Hematopoietic multipotent progenitor cell (in vitro differentiated cells): ENCODE measurements around the gene TMEM43. TPM values are rescaled to one million over a fixed set of nuclear protein-coding genes. Genes with fewer than 3 reads are reported as not detected.

Source experiments
- DNase-seq, 3 donors: peaks; one replicate each; pipeline ENCODE4 v3.0.0-alpha.2; 2011 to 2015; ENCODE audit warnings: low read depth in 2 of 3, low spot score in 2 of 3
- total RNA-seq: library from RNA; depleted of rRNA; stranded (reverse); fragments of >200 nt; gene quantifications from one replicate; pipeline ENCODE4 v1.2.3, GENCODE V29; 2012

Gene TMEM43
- total RNA-seq, 1 donor: 189 TPM

DNA sequence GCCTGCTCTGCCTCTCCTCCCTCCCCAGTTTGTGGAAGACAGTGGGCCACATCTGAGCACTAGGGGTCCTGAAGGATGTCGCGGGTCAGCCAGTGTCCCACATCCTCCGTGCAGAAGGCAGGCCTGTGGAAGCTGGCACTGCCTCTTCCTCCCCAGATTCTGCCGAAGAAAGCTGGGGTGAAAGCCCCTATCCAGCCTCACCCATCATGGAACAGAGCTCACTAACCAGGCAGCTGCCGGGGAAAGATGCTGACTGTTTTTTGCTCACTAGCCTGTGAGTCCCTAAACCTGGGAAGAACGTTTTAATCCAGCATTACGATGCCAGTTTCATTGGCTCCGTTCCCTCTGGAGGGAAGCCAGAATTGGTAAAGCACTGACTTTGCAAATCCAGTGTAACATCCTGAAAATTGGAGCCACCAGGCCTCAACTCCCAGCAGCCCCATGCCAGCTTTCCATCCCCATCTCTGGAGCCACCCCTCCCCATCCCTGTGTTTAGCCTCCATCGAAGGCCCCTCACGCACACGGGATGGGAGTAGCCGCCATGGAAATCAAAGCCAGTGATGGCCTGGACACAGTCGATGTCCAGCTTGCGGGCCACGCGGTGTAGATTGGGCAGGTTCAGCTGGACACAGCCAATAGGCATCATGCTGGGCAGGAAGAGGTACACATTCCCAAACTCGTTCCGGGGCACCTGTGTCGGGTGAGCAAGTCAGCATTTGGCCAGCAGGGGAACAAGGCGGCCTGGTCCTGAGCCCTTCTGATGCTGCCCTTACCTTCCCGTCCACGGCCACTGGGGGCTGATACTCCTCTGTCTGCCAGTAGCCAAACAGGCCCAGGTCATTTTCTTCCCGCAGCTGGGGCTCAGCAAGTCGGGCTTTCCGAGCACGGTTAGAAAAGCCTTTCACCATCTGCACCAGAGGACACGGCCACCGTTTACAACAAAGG, 23.5 kb downstream of the TMEM43 start:
- DNase-seq: peak in 1 of 3 donors; percentile 16

DNA sequence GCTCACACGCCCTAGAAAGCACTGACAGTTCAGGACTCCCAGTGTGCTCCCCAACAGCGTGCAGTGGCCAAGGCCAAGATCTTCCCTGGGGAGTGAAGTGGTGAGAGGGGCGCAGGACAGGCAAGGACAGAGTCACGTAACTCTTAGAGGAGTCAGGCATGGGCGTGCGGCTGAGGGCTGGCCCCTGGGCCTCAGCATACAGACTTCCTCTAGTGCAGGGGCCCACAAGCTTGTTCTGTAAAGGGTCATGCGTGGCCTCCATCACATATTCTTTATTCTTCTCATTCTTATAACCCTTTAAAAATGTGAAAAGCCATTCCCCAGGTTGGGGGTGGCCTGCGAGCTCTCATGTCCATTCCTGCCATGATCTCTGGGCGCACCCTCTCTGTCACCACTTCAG, 25.2 kb downstream of the TMEM43 start:
- DNase-seq: no peak

DNA sequence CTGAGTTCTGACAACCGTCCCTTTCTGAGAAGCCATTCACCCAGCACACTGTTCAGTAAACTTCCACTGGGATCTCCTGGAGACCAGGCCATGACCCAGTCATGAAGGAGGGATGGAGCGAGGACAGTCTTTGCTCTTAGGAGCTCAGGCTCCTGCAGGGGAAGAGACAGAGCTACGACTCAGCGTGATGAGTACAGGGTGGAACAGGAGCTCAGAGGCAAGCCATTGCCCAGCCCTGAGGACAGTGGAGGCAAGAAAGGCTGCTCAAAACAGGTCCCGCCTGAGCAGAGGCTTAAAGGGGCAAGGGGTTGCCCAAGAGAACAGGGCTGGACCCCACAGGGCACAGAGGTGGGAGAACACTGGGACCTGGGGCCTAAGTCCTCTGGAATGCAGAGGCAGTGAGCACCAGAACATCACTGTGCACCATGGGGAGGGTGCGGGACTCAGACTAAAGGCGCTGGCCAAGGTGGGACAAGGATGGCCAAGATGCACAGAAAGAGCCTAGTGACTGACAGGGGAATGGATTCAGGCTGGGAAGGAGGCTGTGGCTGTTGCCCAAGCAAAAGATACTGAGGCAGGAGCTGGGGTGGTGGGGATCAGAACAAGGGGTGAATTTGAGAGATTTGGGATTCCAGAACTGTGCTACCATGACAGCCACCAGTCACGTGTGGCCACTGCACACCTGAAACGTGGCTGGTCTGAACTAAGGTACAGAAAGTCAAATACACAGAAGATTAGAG, 25.8 kb downstream of the TMEM43 start:
- DNase-seq: no peak

DNA sequence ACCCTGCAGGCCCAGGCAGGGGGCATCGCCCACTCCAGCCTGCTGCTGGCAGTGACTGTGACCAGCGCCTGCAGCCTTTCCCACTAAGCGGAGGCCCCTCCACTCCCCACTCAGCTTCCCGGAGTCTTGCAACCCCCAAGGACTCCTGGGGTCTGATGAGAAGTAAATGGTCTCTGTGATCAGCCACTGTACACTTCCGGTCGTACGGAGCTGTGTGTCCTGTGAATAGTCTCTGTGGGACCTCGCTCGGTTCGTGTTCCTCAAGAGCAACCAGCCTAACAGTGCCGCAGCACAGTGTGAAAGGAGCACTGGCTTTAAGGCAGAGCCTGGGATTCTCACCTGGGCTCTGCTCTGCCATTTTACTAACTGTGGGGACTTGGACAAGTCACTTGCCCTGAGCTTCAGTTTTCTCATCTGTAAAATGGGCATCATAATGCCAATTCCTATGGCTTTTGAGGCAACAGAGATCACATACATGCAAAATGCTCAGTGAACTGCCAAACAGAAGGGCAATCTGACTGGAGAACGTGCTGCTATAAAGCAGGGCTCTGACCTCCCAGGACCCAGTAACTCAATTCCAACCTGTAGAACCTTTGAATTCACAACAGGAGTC, 26.7 kb downstream of the TMEM43 start:
- no peak for DNase-seq

DNA sequence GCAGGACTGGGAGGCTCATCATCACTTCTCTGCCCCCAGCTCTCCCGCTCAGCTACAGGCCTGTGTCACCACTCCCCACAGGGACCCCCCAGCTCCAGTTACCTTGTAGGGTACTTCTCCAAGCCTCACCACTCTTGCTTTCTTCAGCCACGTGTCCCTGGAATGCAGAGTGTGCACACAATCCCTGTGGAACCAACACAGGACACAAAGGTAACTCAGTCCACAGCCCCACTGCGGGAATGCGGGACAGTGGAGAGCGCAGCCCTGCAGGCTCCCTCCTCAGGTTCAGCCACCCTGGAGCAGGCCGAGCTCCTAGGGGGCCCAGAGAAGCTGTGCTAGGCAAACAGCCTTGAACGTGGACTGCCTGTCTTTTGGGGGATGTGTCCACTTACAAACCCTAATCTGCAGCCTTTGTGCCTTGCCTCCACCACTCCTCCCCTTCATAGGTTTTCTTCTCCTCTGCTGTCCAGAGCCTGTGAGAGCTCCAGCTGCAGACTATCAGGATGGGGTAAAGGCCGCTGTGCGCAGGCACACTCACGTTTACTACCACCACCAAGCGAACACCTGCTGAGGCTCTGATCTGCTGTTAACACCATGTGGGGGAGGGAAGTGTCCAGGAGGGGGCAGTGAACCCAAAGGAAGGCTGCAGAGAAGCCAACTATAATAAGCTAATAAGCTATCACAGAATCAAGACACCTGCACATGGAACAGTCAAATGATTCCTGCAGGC, 27.5 kb downstream of the TMEM43 start:
- peak in 1 of 3 donors; percentile 42 for DNase-seq

DNA sequence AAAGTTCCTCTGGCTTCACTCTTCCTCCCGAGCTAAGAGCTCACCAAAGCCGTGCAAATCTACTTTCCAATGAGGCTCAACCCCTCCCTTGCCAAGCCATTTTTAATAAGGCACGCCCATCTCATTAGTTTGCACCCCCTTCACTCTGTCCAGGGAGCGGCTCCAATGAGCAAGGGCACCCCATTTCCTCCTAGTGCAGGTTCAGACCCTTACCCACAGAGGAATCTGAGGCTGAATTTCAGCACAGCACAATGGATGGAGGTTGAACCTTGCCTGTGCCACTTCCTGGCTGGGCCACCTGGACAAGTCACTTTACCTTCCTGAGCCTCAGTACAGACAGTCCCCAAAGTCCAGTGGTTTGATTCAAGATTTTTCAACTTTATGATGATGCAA, 28.1 kb downstream of the TMEM43 start:
- DNase-seq: no peak

DNA sequence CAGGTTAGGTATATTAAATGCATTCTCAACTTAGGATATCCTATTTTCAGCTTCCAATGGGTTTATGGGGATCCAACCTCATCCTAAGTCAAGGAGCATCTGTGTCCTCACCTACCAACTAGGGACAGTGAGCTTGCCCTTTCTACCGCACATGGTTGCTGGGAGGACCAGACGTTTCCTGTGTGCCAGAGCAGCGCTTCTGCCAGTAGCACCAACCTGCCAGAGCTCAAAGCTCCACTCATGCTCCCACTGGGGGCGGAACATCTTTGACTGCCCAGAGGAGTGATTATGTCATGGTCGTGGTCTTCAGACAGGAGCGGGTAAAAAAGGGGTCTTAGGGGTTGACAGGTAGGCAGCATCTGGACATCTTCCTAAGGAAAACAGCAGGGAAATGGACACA, 28.8 kb downstream of the TMEM43 start:
- no peak for DNase-seq

DNA sequence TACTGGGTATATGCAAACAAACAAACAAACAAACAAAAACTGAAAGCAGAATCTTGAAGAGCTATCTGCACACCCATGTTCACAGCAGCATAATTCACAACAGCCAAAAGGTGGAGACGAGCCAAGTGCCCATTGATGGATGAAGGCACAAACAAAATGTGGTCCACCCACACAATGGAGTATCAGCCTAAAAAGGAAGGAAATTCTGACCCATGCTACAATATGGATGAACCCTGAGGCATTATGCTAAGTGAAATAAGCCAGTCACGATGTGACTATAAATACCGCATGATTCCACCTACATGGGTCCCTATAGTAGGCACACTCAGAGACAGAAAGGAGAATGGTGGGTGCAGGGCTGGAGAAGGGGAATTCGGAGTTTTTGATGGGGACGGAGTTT, 29.4 kb downstream of the TMEM43 start:
- DNase-seq: no peak

DNA sequence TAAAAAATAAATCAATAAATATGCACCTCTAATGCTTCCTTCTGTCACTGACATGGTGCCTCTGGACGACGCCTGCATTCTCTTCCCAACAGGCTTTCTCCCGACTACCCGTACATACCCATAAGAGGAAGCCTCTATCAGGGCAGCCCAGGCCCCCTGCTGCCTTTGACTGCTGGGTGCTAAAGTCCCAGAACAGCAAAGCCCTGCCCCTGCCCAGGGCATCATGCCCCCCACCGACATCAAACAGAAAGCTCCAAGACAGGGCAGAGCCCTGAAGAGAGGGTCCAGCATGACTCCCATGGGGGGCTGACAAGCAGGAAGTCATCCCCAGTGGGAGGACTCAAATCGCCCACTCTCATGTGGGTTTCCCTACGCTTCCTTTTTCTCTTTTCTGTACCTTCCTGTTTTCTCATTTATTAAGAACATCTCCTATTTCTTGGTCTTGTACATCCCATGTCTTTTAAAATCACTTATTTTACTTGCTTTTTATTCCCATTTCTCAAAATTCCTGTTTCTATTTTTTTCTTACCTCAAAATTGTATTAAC, 30.1 kb downstream of the TMEM43 start:
- DNase-seq: no peak

DNA sequence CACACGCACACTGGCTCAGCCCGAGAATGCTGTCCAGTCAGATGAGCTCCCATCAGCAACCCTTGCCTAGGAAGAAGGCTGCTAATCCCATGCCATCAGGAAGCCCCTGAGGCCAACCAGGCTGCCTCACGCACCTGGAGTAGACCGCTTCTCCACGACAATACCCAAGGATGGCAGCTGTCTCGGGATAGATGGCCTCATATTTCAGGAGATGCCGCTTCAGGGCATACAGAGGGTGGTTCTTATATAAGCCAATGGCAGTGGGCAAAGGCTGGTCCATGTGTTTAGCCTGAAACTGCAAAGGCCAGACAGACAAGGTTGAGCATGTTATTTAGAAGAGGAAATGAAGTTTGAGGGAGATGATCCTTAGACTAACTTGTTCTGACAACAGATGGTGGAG, 31.3 kb downstream of the TMEM43 start:
- DNase-seq: no peak

DNA sequence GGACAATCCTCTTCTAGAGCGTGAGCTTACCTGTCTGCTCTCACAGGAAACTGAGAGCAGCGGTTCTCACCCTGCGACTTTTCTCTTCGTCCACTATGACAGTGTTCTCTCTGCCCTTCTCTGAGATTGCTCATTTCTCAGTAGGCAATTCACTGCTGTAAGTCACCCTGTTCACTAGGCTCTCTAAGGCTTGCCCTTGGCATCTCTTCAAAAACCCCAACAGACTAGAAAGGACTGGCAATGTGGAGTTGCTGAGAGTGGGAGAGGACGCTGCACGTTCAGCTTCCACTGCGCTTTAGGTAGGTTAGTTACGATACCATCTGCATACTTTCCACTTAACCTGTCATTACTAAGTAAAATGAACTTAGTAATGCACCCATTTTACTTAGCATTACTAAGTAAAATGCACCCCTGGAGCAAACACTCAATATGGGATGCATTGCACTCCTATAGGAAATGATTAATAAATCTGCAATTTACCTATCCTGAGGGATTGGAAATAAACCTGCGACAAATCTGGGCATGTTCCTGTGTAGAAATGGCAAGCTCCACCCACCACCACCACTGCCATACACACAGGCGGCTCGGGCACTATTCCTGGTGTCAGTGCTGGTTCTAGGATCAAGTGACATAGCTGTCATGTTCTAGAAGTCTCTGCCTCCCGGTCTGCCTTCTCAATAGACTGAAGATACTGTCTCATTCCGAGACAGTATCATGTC, 32.1 kb downstream of the TMEM43 start:
- DNase-seq: no peak

DNA sequence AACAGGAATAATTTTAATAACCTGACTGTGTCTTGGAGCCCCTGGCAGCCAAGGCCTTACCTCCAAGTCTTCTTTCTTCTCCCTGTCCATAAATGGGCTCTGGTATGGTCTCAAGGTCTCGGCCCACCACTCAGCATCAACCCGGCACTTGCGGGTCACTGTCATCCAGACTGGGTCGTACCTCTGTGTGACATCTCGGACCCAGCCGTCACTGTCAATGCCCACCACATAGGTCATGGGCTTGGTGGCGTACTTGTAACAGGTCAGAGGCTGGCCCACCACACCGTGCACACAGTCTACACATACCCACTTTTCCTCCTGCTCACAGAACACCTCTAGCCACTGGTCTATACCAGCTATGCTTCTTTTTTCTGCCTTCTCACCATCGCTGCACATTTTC, 33.1 kb downstream of the TMEM43 start:
- DNase-seq: no peak

DNA sequence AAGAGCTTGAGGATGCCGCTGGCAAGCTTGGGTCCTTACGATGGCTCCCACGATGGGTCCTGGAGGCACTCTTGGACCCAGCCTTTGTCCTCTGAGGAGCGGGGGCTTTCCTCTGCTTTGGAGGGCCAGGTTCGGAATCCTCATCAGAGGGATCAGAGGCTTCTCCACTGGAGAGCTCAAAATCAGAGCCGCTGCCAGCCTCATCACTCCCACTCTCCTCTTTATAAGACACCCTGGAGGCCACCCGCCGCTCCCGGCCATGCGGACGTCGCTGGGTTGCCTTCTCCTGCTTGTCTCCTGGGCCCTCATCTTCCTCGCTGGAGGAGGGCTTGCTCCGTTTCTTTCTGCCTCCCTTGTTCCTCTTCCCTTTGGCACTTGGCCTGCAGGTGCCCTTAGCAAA, 33.5 kb downstream of the TMEM43 start:
- DNase-seq: no peak

DNA sequence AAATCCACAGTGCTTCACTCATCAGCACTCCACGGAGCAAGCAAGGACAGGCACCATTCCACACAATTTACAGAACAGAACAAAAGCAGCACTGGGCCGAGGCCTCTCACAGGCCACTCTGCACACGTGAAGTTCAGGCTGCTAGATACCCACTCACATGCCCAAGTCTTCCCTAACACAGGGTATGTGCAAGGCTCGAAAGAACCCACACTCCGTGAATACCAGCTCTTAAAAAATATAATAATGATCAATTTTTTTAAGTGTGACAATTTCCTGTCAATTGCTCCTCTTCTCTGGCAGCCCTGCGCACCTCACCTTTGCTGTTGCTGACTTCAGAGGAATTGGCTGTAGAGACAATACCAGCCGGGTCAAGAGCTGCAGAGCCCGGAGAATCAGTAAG, 34.6 kb downstream of the TMEM43 start:
- DNase-seq: no peak

DNA sequence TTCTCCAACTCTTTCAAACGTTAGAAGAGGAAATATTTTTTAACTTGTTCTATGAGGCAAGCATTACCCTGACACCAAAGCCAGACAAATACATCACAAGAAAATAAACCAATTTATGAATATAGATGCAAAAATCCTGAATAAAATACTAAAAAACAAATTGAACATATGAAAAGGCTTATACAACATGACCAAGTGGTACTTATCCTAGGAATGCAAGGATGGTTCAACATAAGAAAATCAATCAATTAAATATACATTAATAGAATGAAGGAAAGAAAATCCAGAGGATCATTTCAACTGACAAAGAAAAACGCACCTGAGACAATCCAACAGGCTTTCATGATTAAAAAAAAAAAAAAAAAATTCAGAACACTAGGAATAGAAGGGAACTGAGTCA, 36.4 kb downstream of the TMEM43 start:
- no peak for DNase-seq

DNA sequence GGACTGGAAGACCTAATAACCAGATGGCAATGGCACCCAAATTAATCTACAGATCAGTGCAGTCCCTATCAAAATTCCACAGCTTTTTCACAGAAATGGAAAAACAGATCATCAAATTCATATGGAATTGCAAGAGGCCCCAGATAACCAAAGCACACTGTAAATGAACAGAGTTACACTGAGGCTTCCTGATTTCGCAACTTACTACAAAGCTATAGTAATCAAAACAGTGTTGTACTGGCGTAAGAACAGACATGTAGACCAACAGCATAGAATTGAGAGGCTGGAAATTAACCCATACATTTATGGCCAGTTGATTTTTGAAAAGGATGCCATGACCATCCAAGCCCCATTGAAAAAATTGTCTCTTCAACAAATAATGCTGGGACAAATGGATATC, 37.3 kb downstream of the TMEM43 start:
- DNase-seq: no peak

DNA sequence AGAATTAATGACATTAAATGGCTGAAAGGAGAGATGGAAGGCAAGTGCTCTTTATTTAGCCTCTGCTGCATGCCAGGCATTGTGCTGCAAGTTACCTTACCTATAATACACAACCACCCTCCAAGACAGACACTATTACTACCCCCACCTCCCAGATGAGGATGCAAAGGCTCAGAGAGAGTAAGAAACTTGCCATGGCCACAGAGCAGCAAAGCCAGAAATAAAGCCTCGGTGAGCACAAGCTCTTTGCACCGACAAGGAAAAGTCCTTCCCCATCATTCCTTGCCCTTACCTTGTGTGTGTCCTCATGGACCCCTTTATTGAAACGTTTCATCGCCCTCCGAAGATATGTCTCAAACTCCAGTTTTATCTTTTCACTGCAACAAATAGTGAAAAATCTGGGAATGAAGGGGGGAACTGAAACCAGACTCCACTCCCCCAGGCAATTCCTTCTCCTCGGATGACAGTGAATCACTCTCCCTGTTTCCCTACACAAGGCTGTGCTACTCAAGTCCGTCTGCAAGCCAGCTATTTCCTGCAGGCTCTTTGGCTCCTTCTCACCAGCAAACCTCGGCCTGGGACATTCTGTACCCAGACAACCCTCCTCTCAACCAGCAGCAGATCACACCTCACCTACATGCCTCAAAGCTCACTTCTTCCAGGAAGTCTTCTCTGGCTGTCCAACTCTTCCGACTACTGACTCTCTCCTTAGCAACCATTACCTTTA, 42.2 kb downstream of the TMEM43 start:
- no peak for DNase-seq

DNA sequence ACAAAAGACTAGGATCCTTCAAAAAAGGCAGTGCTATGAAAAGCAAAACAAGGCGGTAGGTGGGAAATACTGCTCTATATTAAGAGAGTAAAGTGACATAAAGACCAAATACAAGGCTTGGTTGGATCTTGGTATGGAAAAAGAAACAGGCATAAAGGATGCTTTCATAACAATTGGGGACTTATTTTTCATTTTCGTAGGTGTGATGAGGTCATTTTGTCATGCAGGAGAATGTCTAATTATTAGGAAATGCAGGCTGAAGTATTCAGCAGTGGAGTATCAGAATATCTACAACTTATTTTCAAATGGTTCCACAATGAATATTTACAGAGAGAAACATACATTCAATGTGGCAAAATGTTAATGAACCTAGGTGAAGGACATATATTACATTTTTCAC, 44.6 kb downstream of the TMEM43 start:
- no peak for DNase-seq

DNA sequence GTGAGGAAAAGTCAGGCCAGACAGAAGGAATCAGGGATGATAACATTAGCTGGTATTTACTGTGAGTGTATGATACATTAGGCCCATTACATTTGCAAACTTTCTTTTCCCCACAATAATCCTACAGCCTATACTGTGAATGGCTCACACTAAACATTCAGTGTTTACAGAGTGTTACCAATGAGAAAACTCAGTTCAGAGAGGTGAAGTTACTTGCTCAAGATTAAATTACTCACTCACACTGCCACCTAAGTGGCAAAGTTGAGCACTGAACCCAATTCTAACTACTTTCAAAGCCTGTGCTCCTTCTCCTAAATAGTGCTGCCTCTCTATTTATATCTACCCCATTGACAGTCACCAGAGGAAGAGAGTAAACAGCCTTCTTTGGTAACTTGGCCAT, 45.0 kb downstream of the TMEM43 start:
- DNase-seq: no peak
